Measurements from ENCODE around the gene ALPP. TPM values are rescaled to one million over a fixed set of nuclear protein-coding genes. Genes with fewer than 3 reads are reported as not detected.

ALPP gene
- total RNA-seq, 1 donor from 2014 or later = not detected

DNA sequence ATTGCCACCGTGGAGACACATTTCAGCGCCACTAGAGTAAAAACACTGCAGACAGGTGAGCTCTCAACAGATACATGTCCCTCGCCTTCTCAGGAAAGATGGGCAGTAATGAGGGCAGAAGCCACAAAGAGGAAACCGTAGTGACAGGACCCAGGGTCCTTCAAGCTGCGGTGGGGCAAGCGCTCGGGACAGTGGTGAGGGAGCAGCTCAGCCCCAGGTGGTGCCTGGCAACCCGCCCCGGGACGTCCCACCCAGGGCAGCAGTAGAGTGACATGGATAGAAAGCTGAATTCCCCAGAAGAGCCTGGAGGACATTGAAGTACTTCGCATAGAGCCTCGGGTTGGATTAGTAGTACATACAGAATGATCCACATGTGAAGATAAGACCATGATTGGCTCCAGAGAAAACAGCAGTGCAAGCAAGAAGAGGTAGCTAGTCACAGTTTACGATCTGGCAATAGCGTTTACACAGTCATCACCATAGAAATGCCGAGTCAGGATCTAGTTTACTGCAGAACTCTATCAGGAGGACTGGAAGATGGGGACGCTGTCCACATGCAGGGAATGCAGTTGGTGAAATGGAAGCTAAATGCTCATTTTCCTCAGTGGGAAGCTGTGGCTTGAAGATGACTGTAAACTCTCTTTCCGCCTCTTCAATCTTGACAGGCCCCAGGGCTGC lies 37.4 kb upstream of the ALPP start:
- Mint-ChIP-seq H3K36me3 (ENCODE audit: insufficient read depth) (peaks cover 3% of the 10 kb centered on the region), H3K4me3 (ENCODE audit: low read depth) (no peak overlapping the region), H3K27ac (no peak overlapping the region), H3K4me1 (ENCODE audit: low read depth) (no peaks in the 10 kb centered on the region), H3K27me3 (no peaks in the 10 kb centered on the region), H3K9me3 (ENCODE audit: low read depth) (no peaks in the 10 kb centered on the region)
- no peak for DNase-seq (ENCODE audit: low spot score, unreplicated experiment)
- TF ChIP-seq, protein P1, sequence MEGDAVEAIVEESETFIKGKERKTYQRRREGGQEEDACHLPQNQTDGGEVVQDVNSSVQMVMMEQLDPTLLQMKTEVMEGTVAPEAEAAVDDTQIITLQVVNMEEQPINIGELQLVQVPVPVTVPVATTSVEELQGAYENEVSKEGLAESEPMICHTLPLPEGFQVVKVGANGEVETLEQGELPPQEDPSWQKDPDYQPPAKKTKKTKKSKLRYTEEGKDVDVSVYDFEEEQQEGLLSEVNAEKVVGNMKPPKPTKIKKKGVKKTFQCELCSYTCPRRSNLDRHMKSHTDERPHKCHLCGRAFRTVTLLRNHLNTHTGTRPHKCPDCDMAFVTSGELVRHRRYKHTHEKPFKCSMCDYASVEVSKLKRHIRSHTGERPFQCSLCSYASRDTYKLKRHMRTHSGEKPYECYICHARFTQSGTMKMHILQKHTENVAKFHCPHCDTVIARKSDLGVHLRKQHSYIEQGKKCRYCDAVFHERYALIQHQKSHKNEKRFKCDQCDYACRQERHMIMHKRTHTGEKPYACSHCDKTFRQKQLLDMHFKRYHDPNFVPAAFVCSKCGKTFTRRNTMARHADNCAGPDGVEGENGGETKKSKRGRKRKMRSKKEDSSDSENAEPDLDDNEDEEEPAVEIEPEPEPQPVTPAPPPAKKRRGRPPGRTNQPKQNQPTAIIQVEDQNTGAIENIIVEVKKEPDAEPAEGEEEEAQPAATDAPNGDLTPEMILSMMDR (IDR thresholded peaks at IDR 0.05; ENCODE audit: unreplicated experiment) = no peak

DNA sequence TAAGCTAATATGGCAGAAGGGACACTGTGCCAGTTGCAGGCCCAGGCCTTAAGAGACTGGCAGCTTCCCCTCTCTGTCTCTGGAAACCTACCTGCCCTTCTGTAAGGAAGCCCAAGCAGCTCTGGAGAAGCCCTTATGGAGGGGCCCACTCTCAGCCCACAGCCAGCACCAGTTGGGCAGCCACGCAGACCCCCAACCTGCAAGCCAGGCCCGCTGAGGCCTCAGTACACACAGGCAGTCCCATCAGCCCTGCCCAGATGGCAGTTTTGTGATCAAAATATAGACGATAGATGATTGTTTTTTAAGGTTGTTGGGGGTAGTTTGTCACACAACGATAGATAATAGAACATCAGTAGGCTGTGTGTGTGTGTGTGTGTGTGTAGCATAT lies 36.8 kb upstream of the ALPP start:
- Mint-ChIP-seq H3K4me1 (ENCODE audit: low read depth) (no peaks in the 10 kb centered on the region), H3K4me3 (ENCODE audit: low read depth) (no peak overlapping the region), H3K9me3 (ENCODE audit: low read depth) (no peaks in the 10 kb centered on the region), H3K27ac (no peak overlapping the region), H3K27me3 (peaks cover under 1% of the 10 kb centered on the region), H3K36me3 (ENCODE audit: insufficient read depth) (peaks cover 3% of the 10 kb centered on the region)
- DNase-seq (ENCODE audit: low spot score, unreplicated experiment) = no peak
- TF ChIP-seq, protein P1 (IDR thresholded peaks at IDR 0.05; ENCODE audit: unreplicated experiment) = no peak

DNA sequence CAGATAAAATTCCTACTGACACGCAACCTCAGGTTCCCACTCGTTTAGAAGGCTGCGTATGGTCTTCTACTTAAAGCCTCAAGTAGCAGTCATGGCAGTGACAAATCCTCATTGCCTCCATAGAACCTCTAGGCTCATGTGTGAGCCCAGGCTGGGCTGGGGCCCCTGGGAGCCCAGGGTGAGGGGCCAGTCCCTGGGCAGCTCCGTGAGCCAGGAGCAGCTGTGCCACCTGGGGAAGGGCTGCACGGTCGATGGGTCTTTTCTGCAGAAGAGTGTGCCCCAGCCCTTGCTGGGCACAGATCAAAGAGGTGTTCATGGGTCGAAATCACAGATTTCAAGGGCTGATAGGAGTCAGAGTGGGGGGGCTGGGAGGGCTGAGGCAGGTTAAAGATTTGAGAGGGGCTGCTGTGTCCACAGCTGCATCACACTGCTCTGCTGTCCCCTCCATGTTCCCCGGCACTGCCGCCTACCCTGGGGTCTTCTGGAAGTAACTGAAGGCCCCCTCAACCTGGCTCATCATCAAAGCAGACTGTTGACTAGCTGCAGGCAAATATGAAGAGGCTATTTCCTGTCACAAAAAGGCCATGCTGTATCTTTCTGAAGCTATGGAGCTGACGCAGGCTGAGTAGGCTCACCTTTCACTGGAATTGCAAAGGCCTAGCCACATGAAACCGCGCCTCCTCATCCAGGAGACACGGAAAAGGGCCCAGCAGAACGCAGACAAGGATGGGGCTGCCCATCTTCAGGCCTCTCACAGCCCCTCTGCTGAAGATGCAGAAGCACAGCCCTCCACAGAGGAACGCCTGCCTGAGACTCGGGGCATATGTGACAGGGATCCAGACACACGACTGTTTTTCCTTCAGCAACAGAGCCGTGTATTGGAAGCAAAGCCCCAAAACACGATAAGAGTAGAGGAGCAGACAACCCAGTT lies 35.7 kb upstream of the ALPP start:
- no peak overlapping the region for H3K4me3 Mint-ChIP-seq (ENCODE audit: low read depth)
- no peaks in the 10 kb centered on the region for H3K4me1 Mint-ChIP-seq (ENCODE audit: low read depth)
- H3K27me3 Mint-ChIP-seq = peaks cover 7% of the 10 kb centered on the region
- H3K36me3 Mint-ChIP-seq (ENCODE audit: insufficient read depth) = peaks cover 3% of the 10 kb centered on the region
- H3K27ac Mint-ChIP-seq = no peak overlapping the region
- no peak for DNase-seq (ENCODE audit: low spot score, unreplicated experiment)
- H3K9me3 Mint-ChIP-seq (ENCODE audit: low read depth) = no peaks in the 10 kb centered on the region
- TF ChIP-seq, protein P1 (IDR thresholded peaks at IDR 0.05; ENCODE audit: unreplicated experiment) = no peak

DNA sequence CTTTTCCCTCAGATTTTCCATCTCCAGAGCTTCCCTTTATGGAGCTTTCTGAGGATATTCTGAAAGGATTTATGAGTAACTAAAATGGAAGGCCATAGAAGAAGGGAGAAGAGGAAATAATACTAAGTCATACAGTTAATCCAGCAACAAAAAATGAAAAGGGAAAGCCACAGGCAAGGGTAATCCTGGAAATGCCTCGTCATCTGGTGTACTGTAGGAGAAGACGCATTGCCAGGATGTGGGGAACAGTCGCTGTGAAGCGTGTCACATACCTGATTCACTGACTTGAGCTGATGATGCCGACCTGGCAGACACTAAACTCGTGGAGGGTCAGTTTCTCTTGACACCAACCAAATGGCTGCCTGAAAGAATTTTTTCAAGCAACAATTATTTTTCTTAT lies 34.7 kb upstream of the ALPP start:
- TF ChIP-seq, protein P1 (IDR thresholded peaks at IDR 0.05; ENCODE audit: unreplicated experiment) = no peak
- peaks cover 3% of the 10 kb centered on the region for H3K36me3 Mint-ChIP-seq (ENCODE audit: insufficient read depth)
- no peak overlapping the region for H3K4me3 Mint-ChIP-seq (ENCODE audit: low read depth)
- H3K27ac Mint-ChIP-seq = no peak overlapping the region
- DNase-seq (ENCODE audit: low spot score, unreplicated experiment) = no peak
- no peaks in the 10 kb centered on the region for H3K9me3 Mint-ChIP-seq (ENCODE audit: low read depth)
- peaks cover 11% of the 10 kb centered on the region for H3K27me3 Mint-ChIP-seq
- no peaks in the 10 kb centered on the region for H3K4me1 Mint-ChIP-seq (ENCODE audit: low read depth)

DNA sequence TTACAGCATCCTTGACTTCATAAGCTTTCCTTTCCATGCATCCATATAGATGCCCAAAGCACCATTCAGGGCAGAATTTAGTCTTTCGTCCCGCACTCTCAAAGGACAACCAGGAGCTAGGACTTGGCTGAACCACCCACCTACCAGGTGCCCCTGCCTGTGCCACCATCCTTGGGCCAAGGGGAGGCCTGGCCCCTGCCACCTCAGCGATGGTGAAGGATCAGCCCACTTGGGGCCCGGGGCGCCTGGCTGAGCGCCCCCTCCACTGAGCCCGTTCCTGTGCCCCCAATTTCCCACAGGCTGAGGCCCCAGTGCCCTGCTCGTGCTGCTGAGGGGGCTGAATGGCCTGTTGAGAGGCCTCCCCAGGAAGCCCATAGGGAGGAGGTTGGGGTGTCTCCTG lies 33.3 kb upstream of the ALPP start:
- H3K4me3 Mint-ChIP-seq (ENCODE audit: low read depth) = no peak overlapping the region
- H3K4me1 Mint-ChIP-seq (ENCODE audit: low read depth) = no peaks in the 10 kb centered on the region
- H3K36me3 Mint-ChIP-seq (ENCODE audit: insufficient read depth) = peaks cover 3% of the 10 kb centered on the region
- no peak for DNase-seq (ENCODE audit: low spot score, unreplicated experiment)
- peaks cover 11% of the 10 kb centered on the region for H3K27me3 Mint-ChIP-seq
- TF ChIP-seq, protein P1 (IDR thresholded peaks at IDR 0.05; ENCODE audit: unreplicated experiment) = no peak
- H3K9me3 Mint-ChIP-seq (ENCODE audit: low read depth) = no peaks in the 10 kb centered on the region
- no peak overlapping the region for H3K27ac Mint-ChIP-seq
